ENCODE results near the gene KCNG2.

Gene KCNG2

DNA sequence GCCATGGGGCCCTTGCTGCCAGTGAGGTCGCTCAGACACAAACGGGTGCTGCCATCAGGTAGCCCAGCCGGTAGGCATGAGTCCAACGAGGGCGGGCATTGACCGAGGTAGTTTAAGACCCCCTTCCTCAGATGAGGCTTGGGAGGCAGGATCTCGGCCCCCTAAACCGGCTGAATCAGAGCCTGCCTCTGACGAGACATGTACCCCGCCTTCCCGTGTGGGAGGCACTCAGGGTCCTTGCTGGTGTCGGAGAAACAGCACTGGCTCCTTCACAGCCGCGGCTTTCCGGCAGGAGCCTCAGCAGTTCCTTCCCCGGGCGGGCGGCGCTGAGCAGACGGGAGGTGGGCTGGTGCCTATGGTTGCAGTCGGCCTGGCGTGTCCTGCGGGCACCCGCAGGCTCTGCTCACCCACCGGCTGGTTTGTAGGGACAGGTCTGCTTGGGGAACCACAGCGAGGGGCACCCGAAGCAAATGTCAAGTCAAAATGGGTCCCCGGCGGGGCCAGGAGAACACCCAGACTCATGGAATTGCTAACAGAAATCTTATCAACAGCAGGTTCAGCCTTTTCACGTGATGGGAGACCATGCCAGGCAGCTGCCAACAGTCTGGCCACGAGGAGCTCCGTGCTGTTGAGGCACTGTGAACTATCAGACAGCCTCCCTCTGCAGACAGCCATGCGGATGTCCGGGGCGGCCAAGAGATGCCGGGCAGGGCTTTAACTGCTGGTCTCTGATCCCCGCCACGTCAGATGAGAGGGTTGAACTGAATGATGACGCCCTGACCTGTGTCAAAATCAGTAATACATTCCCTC is 2.8 kb downstream of the KCNG2 start:
- no peak for DNase-seq

DNA sequence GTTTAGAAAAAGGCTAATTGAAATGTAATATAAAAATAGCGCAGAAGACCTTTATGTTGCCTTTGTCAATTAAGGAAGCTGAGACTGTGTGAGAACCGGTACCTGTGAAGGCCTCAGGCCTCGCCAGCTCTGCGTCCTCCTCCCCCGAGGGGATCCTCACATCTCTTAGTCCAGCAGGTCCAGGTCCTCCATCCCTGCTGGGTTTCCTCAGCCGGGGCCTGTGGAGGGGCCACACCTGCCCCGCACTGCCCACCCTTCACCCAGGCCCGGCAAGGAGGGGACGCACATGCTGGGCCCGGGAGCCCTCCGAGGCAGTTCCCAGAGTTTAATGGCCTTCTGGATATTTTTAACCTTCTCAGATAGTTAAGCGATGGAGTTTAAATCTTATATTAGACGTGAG is 3.5 kb downstream of the KCNG2 start:
- no peak for DNase-seq

DNA sequence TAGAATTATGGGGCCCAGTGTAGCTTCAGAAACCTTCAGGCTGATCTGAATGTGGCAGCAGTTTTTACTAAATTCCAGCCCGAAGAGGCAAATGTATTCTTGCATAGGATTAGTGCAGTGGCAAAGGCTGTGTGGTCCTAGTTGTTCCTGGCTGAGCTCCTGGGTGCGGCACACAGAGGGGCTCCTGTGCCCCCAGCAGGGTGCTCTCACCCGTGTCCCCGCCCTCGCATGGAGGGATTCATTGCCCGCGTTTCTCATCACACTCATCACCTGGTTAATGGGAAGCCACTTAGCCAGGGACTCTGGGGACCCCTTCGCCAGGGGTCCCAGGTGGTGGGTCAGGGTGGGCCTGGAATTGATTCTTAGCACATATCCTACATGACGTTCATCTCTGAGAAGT is 3.9 kb downstream of the KCNG2 start:
- DNase-seq, result no peak

DNA sequence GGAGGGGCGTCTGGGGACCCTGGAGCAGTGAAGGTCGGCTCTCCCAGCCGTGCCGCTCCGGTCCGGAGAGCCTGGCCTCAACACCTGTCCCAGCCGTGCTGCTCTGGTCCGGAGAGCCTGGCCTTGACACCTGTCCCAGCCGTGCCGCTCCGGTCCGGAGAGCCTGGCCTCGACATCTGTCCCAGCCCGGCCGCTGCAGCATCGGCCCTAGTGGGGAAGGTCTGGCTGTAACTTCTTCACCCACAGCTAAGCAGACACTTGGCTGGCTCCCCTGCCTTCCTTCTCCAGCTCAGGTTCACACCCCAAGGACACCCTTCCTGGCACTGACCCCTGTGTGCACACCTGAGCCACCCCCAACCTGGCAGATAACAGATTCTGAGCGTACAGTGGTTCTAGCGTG is 4.6 kb downstream of the KCNG2 start:
- no peak for DNase-seq

DNA sequence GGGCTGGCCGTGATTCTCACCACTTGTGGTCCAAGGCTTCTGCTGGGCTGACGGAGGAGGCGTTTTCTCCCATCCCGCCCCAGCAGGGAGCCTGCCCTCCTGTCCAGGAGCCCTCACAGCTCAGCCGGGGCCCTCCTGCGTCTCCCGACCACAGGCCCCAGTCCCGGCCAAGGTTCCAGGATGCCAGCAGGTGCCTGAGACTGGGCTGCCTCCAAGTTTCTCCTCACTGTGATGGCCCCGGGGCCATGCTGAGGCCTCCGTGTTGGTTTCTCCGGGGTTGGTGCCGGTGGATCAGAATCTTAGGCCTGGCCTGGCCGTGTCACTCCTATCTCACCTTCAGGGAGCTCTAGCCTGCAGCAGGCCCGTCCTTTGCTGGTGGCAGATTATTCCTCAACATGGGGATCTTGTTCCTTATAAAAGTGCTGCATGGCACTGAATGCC is 5.9 kb downstream of the KCNG2 start:
- no peak for DNase-seq

DNA sequence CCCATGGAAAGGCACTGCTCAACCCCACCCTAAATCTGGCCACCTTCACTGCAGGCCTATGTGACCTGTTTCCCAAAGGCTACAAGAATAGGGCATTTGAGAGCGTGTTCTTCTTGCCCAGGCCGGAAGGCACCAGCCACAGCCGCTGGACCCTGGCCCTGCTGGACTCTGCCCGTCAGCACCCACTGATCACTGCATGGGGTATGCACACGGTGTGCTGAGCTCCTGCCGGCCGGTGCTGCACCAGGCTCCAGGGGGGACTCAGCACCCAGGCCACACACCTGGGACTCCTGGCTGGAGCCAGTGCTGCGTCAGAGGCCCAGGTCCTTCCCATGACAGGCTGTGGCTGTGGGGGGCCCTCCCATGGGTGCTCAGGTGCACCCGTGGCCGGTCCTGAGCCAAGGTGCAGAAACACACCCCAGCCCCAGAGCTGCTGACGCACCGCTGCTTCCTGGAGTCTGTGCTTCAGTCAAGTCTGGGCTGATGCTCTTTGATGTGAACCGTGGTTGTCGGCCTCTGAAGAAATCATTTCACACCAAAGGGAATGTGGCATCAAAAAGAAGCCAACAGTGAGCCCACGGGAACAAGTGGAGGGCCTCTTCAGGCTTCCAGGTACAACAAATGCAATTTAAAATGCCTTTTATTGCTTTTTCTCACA is 6.5 kb downstream of the KCNG2 start:
- no peak for DNase-seq

DNA sequence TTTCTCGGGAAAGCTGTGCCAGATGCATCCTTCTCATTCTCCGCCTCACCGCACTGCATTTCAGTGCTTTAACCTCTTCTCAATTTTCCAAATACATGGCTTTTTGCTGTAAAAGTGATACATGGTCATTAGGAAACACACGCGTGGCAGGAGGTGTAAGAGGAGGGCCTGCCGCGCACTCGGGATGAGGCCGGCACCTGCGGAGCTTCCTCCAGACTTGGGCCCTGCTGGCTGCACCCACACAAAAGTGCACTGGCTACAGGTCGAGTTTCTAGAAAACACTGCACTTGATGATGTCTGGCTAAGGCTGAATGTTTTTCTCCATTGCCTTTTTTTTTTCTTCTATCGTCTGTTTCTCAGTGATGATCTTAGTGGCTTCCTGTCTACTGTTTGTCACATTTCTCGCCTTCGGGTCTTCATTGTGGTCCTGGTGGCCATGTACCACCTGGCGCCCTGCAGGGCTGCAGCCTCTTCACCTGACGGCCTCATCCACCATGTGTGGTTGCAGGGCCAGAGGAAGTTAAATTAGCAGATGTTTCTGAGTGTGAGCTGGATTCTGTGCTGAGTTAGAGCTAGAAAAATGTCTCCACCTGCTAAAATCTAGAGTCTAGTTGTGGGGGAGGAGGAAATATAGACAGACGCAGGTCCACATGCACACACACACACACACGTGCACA is 7.6 kb downstream of the KCNG2 start:
- no peak for DNase-seq

DNA sequence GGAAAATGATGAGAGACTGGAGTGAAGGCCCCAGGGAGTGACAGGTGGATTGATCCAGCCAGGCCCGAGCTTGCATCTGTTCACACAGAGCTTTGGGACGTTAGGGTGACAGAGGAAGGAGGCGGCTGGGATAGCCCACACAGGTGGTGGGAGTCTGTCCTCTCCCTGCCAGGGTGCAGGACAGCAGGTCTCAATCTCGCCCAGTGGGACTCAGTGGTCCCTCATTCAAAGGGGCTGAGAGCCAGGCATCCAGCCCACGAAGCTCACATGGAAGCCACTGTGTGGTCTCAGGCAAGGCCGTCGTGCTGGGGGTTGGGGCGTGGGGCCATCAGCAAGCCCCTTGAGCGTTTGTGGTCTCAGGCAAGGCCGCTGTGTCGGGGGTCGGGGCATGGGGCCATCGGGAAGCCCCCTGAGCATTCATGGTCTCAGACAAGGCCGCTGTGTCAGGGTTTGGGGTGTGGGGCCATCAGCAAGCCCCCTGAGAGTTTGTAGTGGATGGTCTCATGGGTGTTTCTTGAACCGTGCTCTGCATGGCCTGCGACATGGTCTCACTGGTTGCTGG is 8.3 kb downstream of the KCNG2 start:
- no peak for DNase-seq

DNA sequence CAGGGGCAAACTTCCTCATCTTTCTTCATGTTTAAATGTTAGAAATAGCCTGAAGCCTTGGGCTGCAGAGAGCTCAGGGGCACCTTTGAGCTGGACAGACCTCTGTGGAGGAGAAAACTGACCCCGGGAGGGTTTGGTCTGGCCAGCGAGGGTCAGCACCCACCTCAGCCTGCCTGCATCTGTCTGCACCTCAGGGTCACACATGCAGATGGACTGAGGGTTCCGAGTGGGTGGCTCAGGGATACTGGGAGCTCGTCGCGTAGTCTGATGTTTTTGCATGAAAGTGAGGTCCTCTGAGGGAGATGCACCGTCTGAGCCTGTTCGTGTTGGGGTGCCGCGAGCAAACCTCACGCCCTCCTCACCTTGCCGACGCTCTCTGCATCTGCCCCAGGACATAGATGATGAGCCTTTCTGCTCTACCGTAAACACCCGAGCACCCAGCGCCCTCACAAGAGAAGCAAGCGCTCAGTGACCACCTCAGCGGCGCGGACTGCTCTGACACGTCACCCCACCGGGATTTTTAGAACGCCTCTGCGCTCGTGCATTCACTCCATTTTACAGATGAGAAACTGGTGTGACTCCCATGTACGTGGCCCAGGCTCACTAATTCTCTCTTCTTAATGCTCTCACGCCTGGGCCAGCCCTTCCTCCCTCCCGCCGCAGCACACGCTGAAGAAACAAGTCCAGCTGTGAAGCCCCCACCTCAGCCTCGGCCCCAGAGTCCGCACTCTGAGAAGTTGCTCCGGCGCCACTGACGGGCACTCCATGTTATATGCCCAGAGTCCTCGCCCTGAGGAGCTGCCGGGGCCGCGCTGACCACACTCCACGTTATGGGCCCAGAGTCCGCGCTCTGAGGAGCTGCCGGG is 9.5 kb downstream of the KCNG2 start:
- DNase-seq, result no peak

DNA sequence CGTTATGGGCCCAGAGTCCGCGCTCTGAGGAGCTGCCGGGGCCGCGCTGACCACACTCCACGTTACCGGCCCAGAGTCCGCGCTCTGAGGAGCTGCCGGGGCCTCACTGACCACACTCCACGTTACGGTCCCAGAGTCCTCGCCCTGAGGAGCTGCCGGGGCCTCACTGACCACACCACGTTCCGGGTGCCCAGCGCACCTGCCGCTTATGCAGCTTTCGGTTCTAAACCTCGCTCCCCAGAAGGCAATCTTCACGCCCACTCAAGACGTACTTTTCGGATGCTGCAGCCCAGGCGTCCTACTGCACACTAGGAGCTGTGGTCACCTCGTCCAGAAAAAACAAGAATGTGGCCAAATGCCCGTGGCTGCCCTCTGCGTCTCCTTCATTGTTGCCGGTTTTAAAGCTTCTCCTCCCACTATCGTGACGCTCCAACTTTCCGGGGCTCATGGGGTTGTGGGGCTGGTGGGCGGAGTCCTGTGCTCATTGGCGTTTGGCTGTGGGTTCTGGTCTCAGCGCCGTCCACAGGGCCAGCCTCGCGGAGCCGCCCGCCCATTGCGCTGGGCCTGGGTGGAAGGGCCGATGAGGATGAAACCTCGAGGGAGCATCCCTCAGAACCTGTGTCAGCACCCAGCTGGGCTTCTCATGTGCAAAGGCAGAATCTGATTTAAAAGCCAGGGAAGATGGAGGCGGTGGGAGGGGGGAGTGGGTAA is 11.9 kb downstream of the KCNG2 start:
- no peak for DNase-seq

DNA sequence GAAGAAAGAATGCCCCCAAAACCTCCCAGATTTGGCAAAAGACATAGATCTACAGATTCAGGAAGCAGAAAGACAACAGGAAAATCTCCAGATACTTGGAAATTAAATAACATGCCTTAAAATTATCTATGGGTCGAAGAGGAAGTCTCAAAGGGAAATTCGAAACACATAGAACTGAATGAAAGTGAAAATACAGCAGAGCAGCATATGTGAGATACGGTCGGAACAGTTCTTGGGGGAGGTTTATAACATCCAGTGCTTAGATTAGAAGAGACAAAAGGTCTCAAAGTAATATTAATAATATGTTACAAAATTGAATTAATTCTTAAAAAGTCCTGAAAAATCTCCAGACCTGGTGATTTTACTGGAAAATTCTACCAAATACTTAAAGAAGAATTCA is 14.3 kb downstream of the KCNG2 start:
- DNase-seq, result no peak

DNA sequence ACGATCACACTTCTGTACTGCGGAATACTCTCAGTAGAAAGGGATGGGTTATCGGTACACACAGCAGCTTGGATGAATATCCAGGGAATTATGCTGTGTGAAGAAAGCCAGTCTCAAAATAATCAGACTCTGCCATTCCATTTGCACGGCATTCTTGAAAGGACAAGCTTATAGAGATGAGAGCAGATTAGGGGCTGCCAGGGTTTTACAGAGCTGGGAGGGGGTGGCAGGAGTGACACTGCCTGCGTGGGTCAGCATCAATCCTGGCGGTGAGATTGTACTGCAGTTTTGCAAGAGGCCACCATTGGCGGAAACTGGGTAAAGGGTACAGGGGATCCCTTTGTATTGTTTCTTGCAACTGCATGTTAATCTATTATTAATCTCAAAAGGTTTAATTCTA is 16.6 kb downstream of the KCNG2 start:
- no peak for DNase-seq

DNA sequence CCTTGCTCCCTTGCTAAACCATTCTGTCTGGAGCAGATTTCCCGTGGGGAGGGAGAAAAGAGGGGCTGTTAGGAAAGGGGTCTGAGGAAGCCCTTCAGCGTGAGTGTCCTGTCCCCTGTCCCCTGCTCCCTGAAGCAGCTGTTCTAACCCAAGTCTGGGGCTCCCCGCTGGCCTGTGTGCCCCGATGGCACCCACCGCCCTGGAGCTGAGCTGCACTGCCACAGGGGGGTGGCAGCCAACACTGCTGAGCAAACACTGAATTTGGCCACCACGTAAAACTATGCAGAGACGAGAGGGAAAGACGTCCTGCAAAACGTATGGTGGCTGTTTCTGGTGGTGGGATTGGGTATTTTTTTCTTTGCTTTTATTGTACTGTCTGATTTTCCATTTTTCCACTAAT is 17.9 kb downstream of the KCNG2 start:
- no peak for DNase-seq

DNA sequence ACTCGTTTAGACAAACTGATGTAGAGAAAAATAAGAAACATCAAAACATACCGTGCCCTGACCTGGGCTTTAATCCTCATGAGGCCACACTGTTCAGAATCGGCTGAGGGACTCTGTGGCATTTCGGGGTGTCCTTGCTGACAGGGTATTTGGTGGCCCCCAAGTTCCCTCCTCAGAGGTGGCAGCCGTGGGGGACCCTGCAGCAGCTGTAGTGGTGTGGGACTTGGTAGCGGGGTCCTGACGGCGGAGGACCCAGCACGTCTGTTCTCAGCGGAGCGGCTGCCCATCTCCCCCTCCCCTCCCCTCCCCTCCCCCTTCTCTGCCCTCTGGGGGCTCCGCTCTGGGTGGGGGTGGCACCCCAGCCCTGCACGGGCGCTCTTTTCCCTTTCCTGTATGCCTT is 18.4 kb downstream of the KCNG2 start:
- no peak for DNase-seq

DNA sequence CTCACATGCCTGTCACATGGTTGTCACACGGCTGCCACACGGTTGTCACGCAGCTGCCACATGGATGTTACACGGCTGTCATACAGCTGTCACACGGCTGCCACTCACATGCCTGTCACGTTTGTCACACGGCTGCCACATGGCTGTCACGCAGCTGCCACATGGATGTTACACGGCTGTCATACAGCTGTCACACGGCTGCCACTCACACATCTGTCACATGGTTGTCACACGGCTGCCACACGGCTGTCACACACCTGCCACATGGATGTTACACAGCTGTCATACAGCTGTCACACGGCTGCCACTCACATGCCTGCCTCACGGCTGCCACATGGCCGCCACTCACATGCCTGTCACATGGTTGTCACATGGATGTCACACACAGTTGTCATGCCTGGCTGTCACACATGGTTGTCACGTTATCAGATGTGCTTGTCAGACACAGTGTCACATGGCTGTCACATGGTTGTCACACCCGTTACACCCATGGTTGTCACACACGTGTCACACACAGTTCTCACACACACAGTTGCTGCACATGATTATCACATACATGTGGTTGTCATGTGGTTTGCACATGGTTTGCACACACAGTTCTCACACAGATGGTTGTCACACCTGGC is 19.4 kb downstream of the KCNG2 start:
- DNase-seq, result no peak

DNA sequence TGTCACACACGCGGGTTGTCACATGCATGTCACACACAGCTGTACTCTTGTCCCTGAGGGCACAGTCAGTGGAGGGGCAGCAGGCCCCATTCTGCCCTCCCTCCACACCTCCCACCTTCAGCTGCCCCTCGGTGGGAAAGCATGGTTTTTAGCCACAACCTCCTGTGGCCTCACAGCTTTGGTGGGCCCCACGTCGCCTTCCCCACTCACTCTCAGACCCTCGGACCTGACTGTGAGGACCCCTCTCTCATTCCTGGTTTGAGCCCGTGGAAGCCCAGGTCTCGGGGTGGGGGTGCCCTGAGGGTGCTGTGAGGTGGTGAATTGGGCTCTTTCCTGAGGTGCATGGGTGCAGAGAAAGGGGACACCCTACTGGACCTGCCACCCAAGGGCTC is 19.9 kb downstream of the KCNG2 start:
- DNase-seq, result no peak

DNA sequence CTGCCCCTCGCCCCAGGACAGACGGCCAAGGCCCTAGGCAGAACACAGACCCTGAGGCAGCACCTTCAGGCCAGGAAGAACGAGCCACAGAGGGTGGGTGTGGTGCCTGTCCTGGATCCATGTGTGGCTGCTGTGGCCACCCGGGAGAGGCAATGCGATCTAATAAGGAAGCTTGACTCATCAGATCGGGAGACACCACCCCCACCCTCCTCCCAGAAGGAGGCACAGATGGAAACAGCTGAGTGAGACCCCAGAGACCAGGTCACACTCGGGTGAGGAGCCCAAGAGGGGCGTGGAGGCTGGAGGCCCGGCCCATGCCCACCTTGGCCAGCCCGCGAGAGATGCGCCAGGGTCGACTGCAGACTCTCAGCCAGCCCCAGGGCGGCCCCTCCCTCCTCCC is 20.3 kb downstream of the KCNG2 start:
- DNase-seq, result no peak

DNA sequence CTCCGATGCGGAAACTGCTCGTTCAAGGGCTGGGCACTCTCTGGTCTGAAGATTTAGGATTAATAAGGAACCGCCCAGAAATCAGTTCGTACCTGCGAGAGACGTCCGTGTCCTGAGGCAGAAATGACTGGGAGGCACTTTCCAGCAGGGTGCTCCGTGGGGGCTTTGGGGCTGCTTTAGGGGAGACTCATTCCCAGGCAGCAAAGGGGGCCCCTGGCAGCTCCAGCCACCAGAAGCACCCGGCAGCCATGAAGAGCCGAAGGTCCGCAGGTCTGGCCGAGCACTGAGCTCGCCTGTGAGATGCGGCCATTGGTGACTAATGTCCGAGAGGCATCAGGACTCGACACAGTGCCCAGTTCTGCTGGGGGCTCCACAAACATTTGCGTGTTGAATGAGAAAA is 20.9 kb downstream of the KCNG2 start:
- no peak for DNase-seq

DNA sequence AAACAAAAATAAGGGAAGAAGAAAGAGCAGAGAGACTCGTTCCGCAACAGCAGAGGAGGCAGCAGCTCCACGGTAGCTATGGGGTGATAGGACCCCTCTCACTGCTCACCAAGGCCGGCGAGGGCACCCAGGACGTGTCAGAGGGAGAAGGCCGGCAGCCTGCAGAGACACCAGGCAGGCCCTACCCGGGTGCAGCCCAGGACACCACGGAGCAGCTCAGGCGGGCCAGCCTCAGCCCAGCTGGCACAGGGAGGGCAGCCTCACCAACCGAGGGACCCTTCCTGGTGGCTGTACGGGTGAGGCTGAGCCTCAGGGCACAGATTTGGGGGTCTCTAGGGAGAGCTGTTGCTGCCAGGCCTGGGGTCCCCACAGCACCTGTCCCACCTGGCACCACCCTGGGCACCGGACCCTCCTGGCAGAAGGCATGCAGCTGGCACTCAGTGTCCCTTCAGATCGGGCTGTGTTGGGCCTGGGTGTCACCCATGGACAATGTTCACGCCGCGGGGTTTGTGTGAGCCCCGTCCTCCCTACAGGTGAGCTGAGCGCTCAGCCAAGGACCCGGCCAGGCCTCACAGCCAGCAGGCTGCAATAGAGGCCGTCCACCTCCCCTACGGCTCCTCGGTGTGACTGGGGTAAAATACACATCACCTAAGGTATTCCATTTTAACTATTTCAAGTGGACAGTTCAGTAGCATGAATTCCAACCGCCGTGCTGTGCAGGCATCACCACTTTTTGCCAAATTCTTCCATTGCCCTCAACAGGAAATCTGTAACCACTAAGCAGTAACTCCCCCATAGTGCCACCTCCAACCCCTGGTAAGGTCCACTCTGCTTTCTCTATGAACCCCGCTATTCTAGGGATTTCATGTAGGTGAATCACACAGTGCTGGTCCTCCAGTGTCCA is 21.6 kb downstream of the KCNG2 start:
- DNase-seq, result no peak

DNA sequence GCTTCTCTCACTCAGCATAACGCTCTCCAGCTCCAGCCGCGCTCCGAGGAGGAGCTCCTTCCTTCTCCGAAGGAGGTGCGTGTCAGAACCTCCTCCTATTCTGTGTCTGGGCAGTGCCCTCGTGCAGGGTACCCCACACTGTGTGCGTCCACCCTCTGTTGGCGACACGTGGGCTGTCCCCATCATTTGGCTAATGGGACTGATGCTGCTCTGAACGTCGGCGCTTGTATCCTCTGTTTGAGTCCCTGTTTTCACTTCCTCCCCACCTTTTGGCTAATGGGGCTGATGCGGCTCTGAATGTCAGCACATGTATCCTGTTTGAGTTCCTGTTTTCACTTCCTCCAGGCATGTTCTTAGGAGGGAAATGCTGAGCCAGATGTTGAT is 22.2 kb downstream of the KCNG2 start:
- DNase-seq, result peak; percentile 68

DNA sequence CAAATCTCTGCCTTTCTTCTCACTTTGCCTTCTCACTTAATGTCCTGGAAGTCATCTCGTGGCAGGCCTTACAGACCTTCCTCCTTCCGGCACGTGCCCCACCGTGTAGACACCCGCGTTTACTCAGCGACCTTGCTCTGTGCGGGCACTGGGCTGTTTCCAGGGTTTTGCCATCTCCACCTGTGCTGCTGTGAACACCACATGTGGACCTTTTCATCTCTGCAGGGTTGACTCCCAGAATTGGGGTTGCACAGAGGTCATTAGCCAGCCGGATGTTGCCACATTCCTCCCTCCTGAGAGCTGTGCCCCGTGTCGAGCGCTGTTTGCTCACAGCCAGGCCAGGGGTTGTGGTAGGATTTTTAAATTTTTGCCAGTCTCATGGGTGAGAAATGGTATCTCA is 25.4 kb downstream of the KCNG2 start:
- DNase-seq, result no peak
